ENCODE data around the gene OR4S2. TPM values are rescaled to one million over a fixed set of nuclear protein-coding genes. Genes with fewer than 3 reads are reported as not detected.

Gene OR4S2
- total RNA-seq (not detected), polyA plus RNA-seq (not detected)

DNA sequence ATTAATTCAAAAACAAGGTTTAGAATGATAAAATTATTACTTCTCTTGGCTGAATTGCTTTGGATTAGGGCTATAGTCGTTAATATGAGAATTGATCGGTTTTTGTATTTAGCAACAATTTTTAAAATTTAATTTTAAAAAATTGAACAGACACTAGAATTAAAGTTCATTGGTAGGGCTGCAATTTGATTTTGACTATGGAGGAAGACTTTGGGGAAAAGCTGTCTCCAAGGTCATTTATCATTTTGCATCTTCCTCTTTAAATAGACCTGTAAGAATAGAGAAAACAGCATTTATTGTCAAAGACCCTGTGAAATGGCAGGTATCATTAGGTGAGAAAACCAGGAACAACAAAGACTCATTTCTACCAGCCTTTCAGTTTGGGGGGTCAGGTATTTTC, at the start of gene OR4S2:
TSS of gene OR4S2 (plus strand) at position 301 of the 400 bp plus-strand sequence. CDS start 2,577 bp downstream, outside the sequence.
- H3K9me3 ChIP-seq (ENCODE audit: control insufficient read depth in 2 of 2, low read length in 2 of 2), result peaks cover 0 to 3% of the 10 kb centered on the region in 2 experiments
- DNase-seq (no peak), ATAC-seq (ENCODE audit: low read depth in 2 of 2) (no peak)
- no peaks in the 10 kb centered on the region for H3K4me1 Mint-ChIP-seq
- H3K36me3 Mint-ChIP-seq, result no peaks in the 10 kb centered on the region
- no peaks in the 10 kb centered on the region for H3K27me3 ChIP-seq (ENCODE audit: control insufficient read depth, insufficient read depth, low read length)
- no peak within 1 kb of the TSS for H3K27ac Mint-ChIP-seq
- H3K4me1 ChIP-seq (ENCODE audit: control insufficient read depth, insufficient read depth, low read length, poor library complexity, severe bottlenecking), result no peaks in the 10 kb centered on the region
- peaks cover 0 to 35% (median 4%) of the 10 kb centered on the region in 7 donors for H3K9me3 Mint-ChIP-seq
- H3K36me3 ChIP-seq (ENCODE audit: control insufficient read depth, insufficient read depth, low read length), result no peaks in the 10 kb centered on the region
- no peak within 1 kb of the TSS for H3K27ac ChIP-seq (ENCODE audit: insufficient read depth, low read length, poor library complexity, severe bottlenecking)
- no peak within 1 kb of the TSS for H3K4me3 ChIP-seq (ENCODE audit: low read depth, low read length)
- H3K27me3 Mint-ChIP-seq, result no peaks in the 10 kb centered on the region
- H3K4me3 Mint-ChIP-seq, result no peak within 1 kb of the TSS

GRCh38 chr11:55607545-55607944, 40.6 kb upstream of the OR4S2 start, which contains the start of gene OR4C11:
Gene OR4C11, minus strand, starts transcription at chr11:55607645. Its CDS starts 3,272 bp downstream, at chr11:55604373.
- DNase-seq, result no peak
- no peak for ATAC-seq (ENCODE audit: low read depth in 2 of 2)
- Histone ChIP-seq H3K4me1 (ENCODE audit: control insufficient read depth, insufficient read depth, low read length, poor library complexity, severe bottlenecking) (no peaks in the 10 kb centered on the region), H3K27me3 (ENCODE audit: control insufficient read depth, insufficient read depth, low read length) (no peaks in the 10 kb centered on the region), H3K27ac (ENCODE audit: insufficient read depth, low read length, poor library complexity, severe bottlenecking) (no peak within 1 kb of the TSS), H3K36me3 (ENCODE audit: control insufficient read depth, insufficient read depth, low read length) (no peaks in the 10 kb centered on the region), H3K9me3 (ENCODE audit: control insufficient read depth in 2 of 2, low read length in 2 of 2) (no peaks in the 10 kb centered on the region), H3K4me3 (ENCODE audit: low read depth, low read length) (no peak within 1 kb of the TSS)
- no peak within 1 kb of the TSS for H3K27ac Mint-ChIP-seq
- no peaks in the 10 kb centered on the region for H3K4me1 Mint-ChIP-seq
- no peaks in the 10 kb centered on the region for H3K27me3 Mint-ChIP-seq
- H3K9me3 Mint-ChIP-seq, result peaks cover 2 to 28% (median 5%) of the 10 kb centered on the region in 7 donors
- no peaks in the 10 kb centered on the region for H3K36me3 Mint-ChIP-seq
- no peak within 1 kb of the TSS for H3K4me3 Mint-ChIP-seq

- Mint-ChIP-seq H3K36me3 (no peaks in the 10 kb centered on the region), H3K4me1 (no peaks in the 10 kb centered on the region), H3K9me3 (peaks cover 5 to 33% (median 10%) of the 10 kb centered on the region in 7 donors), H3K4me3 (no peak overlapping the region), H3K27ac (no peak overlapping the region), H3K27me3 (peaks cover 4% of the 10 kb centered on the region)
- Histone ChIP-seq H3K27me3 (ENCODE audit: control insufficient read depth, insufficient read depth, low read length) (no peaks in the 10 kb centered on the region), H3K27ac (ENCODE audit: insufficient read depth, low read length, poor library complexity, severe bottlenecking) (no peak overlapping the region), H3K4me3 (ENCODE audit: low read depth, low read length) (no peak overlapping the region), H3K36me3 (ENCODE audit: control insufficient read depth, insufficient read depth, low read length) (no peaks in the 10 kb centered on the region), H3K9me3 (ENCODE audit: control insufficient read depth in 2 of 2, low read length in 2 of 2) (peaks cover 0 to 9% of the 10 kb centered on the region in 2 experiments), H3K4me1 (ENCODE audit: control insufficient read depth, insufficient read depth, low read length, poor library complexity, severe bottlenecking) (no peaks in the 10 kb centered on the region)
- ATAC-seq (ENCODE audit: low read depth in 2 of 2), result no peak
- DNase-seq, result no peak
Measured at GRCh38 chr11:55624531-55624930, 23.6 kb upstream of the OR4S2 start.

DNA sequence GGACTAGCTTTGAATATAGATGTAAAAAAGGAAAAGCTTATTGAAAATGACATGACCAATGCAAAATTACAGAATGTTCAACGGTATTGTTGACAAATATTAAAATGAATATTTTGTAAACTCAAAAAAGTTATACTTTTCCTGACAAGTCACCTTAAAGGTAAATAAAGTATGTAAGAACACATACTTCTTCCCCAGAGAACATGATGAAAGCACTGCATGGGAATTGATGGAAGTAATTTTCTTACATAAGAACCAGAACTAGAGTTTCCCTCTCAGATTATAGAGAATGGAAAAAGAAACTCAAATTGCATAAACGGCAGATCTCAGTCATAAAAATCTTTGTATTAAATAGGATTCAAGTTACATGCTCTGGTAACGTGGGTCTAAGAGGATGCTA, 13.3 kb upstream of the OR4S2 start, which contains the start of gene OR4P4:
TSS of gene OR4P4 (plus strand) at position 301 of the 400 bp plus-strand sequence.
- H3K27me3 ChIP-seq (ENCODE audit: control insufficient read depth, insufficient read depth, low read length), result no peaks in the 10 kb centered on the region
- H3K4me3 ChIP-seq (ENCODE audit: low read depth, low read length), result no peak within 1 kb of the TSS
- ATAC-seq (ENCODE audit: low read depth in 2 of 2), result no peak
- H3K4me3 Mint-ChIP-seq, result no peak within 1 kb of the TSS
- no peak for DNase-seq
- no peaks in the 10 kb centered on the region for H3K4me1 ChIP-seq (ENCODE audit: control insufficient read depth, insufficient read depth, low read length, poor library complexity, severe bottlenecking)
- H3K36me3 ChIP-seq (ENCODE audit: control insufficient read depth, insufficient read depth, low read length), result no peaks in the 10 kb centered on the region
- no peaks in the 10 kb centered on the region for H3K27me3 Mint-ChIP-seq
- H3K9me3 ChIP-seq (ENCODE audit: control insufficient read depth in 2 of 2, low read length in 2 of 2), result peaks cover 0 to 7% of the 10 kb centered on the region in 2 experiments
- H3K36me3 Mint-ChIP-seq, result no peaks in the 10 kb centered on the region
- H3K27ac ChIP-seq (ENCODE audit: insufficient read depth, low read length, poor library complexity, severe bottlenecking), result no peak within 1 kb of the TSS
- H3K9me3 Mint-ChIP-seq, result peaks cover 0 to 24% (median 2%) of the 10 kb centered on the region in 7 donors
- H3K4me1 Mint-ChIP-seq, result no peaks in the 10 kb centered on the region
- no peak within 1 kb of the TSS for H3K27ac Mint-ChIP-seq

GRCh38 chr11:55652560-55652959, 4.4 kb downstream of the OR4S2 start:
- H3K36me3 ChIP-seq (ENCODE audit: control insufficient read depth, insufficient read depth, low read length), result no peaks in the 10 kb centered on the region
- DNase-seq (no peak), ATAC-seq (ENCODE audit: low read depth in 2 of 2) (no peak)
- Mint-ChIP-seq H3K4me1 (no peaks in the 10 kb centered on the region), H3K9me3 (peaks cover 0 to 27% (median 0%) of the 10 kb centered on the region in 7 donors), H3K36me3 (no peaks in the 10 kb centered on the region), H3K27me3 (no peaks in the 10 kb centered on the region), H3K4me3 (no peak overlapping the region), H3K27ac (no peak overlapping the region)
- H3K9me3 ChIP-seq (ENCODE audit: control insufficient read depth in 2 of 2, low read length in 2 of 2), result peaks cover 0 to 3% of the 10 kb centered on the region in 2 experiments
- no peak overlapping the region for H3K27ac ChIP-seq (ENCODE audit: insufficient read depth, low read length, poor library complexity, severe bottlenecking)
- H3K4me3 ChIP-seq (ENCODE audit: low read depth, low read length), result no peak overlapping the region
- H3K4me1 ChIP-seq (ENCODE audit: control insufficient read depth, insufficient read depth, low read length, poor library complexity, severe bottlenecking), result no peaks in the 10 kb centered on the region
- H3K27me3 ChIP-seq (ENCODE audit: control insufficient read depth, insufficient read depth, low read length), result no peaks in the 10 kb centered on the region

DNA sequence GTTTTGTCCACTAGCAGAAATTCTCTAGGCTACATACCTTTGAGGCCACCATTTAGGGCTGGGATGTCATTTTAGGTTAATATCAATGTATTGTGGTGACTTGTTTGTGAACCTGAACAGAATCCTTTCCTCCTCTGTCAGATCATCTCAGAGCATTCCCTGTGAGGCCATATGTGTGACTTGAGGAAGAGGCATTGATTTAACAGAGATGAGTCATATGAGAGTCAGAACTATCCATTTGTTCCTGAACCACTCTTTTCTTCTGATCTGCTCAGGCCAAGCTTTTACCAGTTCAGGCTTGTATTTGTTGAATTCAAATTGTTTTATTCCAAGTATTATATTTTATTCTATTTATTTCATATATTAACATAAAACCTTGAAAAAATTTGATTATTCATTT, 7.0 kb downstream of the OR4S2 start:
- DNase-seq (no peak), ATAC-seq (ENCODE audit: low read depth in 2 of 2) (no peak)
- peaks cover 0 to 24% (median 2%) of the 10 kb centered on the region in 7 donors for H3K9me3 Mint-ChIP-seq

GRCh38 chr11:55658031-55658573, 10.0 kb downstream of the OR4S2 start:
- no peak overlapping the region for H3K27ac ChIP-seq (ENCODE audit: insufficient read depth, low read length, poor library complexity, severe bottlenecking)
- no peaks in the 10 kb centered on the region for H3K9me3 ChIP-seq (ENCODE audit: control insufficient read depth in 2 of 2, low read length in 2 of 2)
- DNase-seq (no peak), ATAC-seq (ENCODE audit: low read depth in 2 of 2) (no peak)
- H3K4me3 ChIP-seq (ENCODE audit: low read depth, low read length), result no peak overlapping the region
- no peaks in the 10 kb centered on the region for H3K27me3 Mint-ChIP-seq
- no peaks in the 10 kb centered on the region for H3K4me1 ChIP-seq (ENCODE audit: control insufficient read depth, insufficient read depth, low read length, poor library complexity, severe bottlenecking)
- no peaks in the 10 kb centered on the region for H3K4me1 Mint-ChIP-seq
- H3K36me3 ChIP-seq (ENCODE audit: control insufficient read depth, insufficient read depth, low read length), result no peaks in the 10 kb centered on the region
- no peaks in the 10 kb centered on the region for H3K36me3 Mint-ChIP-seq
- no peak overlapping the region for H3K27ac Mint-ChIP-seq
- no peaks in the 10 kb centered on the region for H3K27me3 ChIP-seq (ENCODE audit: control insufficient read depth, insufficient read depth, low read length)
- peaks cover 0 to 27% (median 3%) of the 10 kb centered on the region in 7 donors for H3K9me3 Mint-ChIP-seq
- H3K4me3 Mint-ChIP-seq, result no peak overlapping the region

More for the DNA sequence above, 7.0 kb downstream of the OR4S2 start:
- Mint-ChIP-seq H3K4me1 (no peaks in the 10 kb centered on the region), H3K27me3 (no peaks in the 10 kb centered on the region), H3K27ac (no peak overlapping the region), H3K4me3 (no peak overlapping the region), H3K36me3 (no peaks in the 10 kb centered on the region)
- H3K27me3 ChIP-seq (ENCODE audit: control insufficient read depth, insufficient read depth, low read length), result no peaks in the 10 kb centered on the region
- H3K36me3 ChIP-seq (ENCODE audit: control insufficient read depth, insufficient read depth, low read length), result no peaks in the 10 kb centered on the region
- H3K9me3 ChIP-seq (ENCODE audit: control insufficient read depth in 2 of 2, low read length in 2 of 2), result no peaks in the 10 kb centered on the region
- no peak overlapping the region for H3K4me3 ChIP-seq (ENCODE audit: low read depth, low read length)
- H3K27ac ChIP-seq (ENCODE audit: insufficient read depth, low read length, poor library complexity, severe bottlenecking), result no peak overlapping the region
- no peaks in the 10 kb centered on the region for H3K4me1 ChIP-seq (ENCODE audit: control insufficient read depth, insufficient read depth, low read length, poor library complexity, severe bottlenecking)

DNA sequence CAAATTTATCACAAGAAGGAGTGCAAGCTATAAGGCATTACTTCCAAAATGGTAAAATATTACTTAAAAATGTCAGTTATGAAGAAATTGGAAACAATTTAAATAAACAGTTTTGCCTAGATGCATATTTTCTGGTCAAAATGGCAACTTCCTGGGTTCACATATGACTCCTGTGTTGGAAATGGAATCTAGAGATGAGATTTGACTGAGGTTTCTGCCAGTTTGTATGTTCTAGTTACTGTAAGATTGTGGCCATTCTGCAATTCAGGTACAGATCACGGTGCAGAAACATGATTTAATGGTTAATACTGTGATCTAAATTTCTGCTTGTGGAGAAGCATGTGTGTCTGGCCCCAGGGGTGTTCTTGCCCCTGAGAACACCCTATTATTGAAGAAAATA, 10.5 kb downstream of the OR4S2 start:
- Mint-ChIP-seq H3K4me3 (no peak overlapping the region), H3K4me1 (no peaks in the 10 kb centered on the region), H3K9me3 (peaks cover 0 to 32% (median 4%) of the 10 kb centered on the region in 7 donors), H3K36me3 (no peaks in the 10 kb centered on the region), H3K27ac (no peak overlapping the region), H3K27me3 (no peaks in the 10 kb centered on the region)
- no peaks in the 10 kb centered on the region for H3K4me1 ChIP-seq (ENCODE audit: control insufficient read depth, insufficient read depth, low read length, poor library complexity, severe bottlenecking)
- no peaks in the 10 kb centered on the region for H3K9me3 ChIP-seq (ENCODE audit: control insufficient read depth in 2 of 2, low read length in 2 of 2)
- H3K27me3 ChIP-seq (ENCODE audit: control insufficient read depth, insufficient read depth, low read length), result no peaks in the 10 kb centered on the region
- H3K36me3 ChIP-seq (ENCODE audit: control insufficient read depth, insufficient read depth, low read length), result no peaks in the 10 kb centered on the region
- DNase-seq (no peak), ATAC-seq (ENCODE audit: low read depth in 2 of 2) (no peak)
- H3K4me3 ChIP-seq (ENCODE audit: low read depth, low read length), result no peak overlapping the region
- H3K27ac ChIP-seq (ENCODE audit: insufficient read depth, low read length, poor library complexity, severe bottlenecking), result no peak overlapping the region
